ENCODE results near the gene PAX3. TPM values are rescaled to one million over a fixed set of nuclear protein-coding genes. Genes with fewer than 3 reads are reported as not detected.

Gene PAX3
- total RNA-seq, 4 donors from 2014 or later: not detected

GRCh38 chr2:222307143-222307756, 8.5 kb upstream of the PAX3 start:
- peaks cover 100% of the 10 kb centered on the region for H3K27me3 ChIP-seq
- H3K4me1 ChIP-seq: peaks cover 10 to 42% (median 34%) of the 10 kb centered on the region in 4 donors
- in situ Hi-C loops (cut with MboI; ENCODE audit: low pct_ligation_motif_present in 1 of 4, low pct_unique_long_range_greater_than_20kb in 1 of 4, low sequenced_read_pairs in 3 of 4): loop anchor here in 3 of 4 donors (25.0 kb wide), 1 partner anchor 255 kb away; no protein-coding TSS in a partner anchor
- intact Hi-C loops (cut with DNase I; ENCODE audit: low total_unique reads): no loop called here
- DNase-seq: peak; percentile 58
- H3K27ac ChIP-seq: no peak overlapping the region
- no peaks in the 10 kb centered on the region for H3K9me3 ChIP-seq
- peak overlapping the region in 1 of 4 donors; percentile 13 for H3K4me3 ChIP-seq
- no peaks in the 10 kb centered on the region for H3K36me3 ChIP-seq
- no peak for TF ChIP-seq EP300 (IDR thresholded peaks at IDR 0.05; ENCODE audit: low read depth)
- no peak for TF ChIP-seq POLR2A (IDR thresholded peaks at IDR 0.05)
- TF ChIP-seq POLR2AphosphoS5 (IDR thresholded peaks at IDR 0.05): no peak
- no peak for TF ChIP-seq CTCF (IDR thresholded peaks at IDR 0.05)
- WGBS, 2 donors (ENCODE audit: low coverage in 1 of 2): 2 to 8% methylated on average over 9 to 34 of the region's 34 CpGs

- Histone ChIP-seq H3K9me3 (no peaks in the 10 kb centered on the region), H3K4me3 (peak overlapping the region in 3 of 4 donors; percentile 29 to 66 (median 35)), H3K27me3 (peaks cover 100% of the 10 kb centered on the region), H3K36me3 (no peaks in the 10 kb centered on the region), H3K27ac (no peak overlapping the region), H3K4me1 (peaks cover 10 to 36% (median 33%) of the 10 kb centered on the region in 4 donors)
- no peak for TF ChIP-seq POLR2A (IDR thresholded peaks at IDR 0.05)
- TF ChIP-seq EP300 (IDR thresholded peaks at IDR 0.05; ENCODE audit: low read depth): no peak
- no peak for TF ChIP-seq CTCF (IDR thresholded peaks at IDR 0.05)
- TF ChIP-seq POLR2AphosphoS5 (IDR thresholded peaks at IDR 0.05): no peak
- 0 to 9% methylated on average over 1 to 27 of the region's 27 CpGs for WGBS, 2 donors (ENCODE audit: low coverage in 1 of 2)
- DNase-seq: no peak
- intact Hi-C loops (cut with DNase I; ENCODE audit: low total_unique reads): no loop called here
- in situ Hi-C loops (cut with MboI; ENCODE audit: low pct_ligation_motif_present in 1 of 4, low pct_unique_long_range_greater_than_20kb in 1 of 4, low sequenced_read_pairs in 3 of 4): loop anchor here in 3 of 4 donors (25.0 kb wide), 1 partner anchor 256 kb away; no protein-coding TSS in a partner anchor
Observed at GRCh38 chr2:222306393-222307142, 7.8 kb upstream of the PAX3 start.

- DNase-seq: no peak
- 0 to 2% methylated on average over 7 to 63 of the region's 66 CpGs for WGBS, 2 donors (ENCODE audit: low coverage in 1 of 2)
- Histone ChIP-seq H3K27ac (no peak overlapping the region), H3K27me3 (peaks cover 100% of the 10 kb centered on the region), H3K36me3 (no peaks in the 10 kb centered on the region), H3K9me3 (no peaks in the 10 kb centered on the region), H3K4me1 (peaks cover 10 to 44% (median 30%) of the 10 kb centered on the region in 4 donors), H3K4me3 (peak overlapping the region in 3 of 4 donors; percentile 29 to 66 (median 35))
- no peak for TF ChIP-seq POLR2A (IDR thresholded peaks at IDR 0.05)
- no peak for TF ChIP-seq CTCF (IDR thresholded peaks at IDR 0.05)
- TF ChIP-seq POLR2AphosphoS5 (IDR thresholded peaks at IDR 0.05): no peak
- no peak for TF ChIP-seq EP300 (IDR thresholded peaks at IDR 0.05; ENCODE audit: low read depth)
- intact Hi-C loops (cut with DNase I; ENCODE audit: low total_unique reads): no loop called here
- in situ Hi-C loops (cut with MboI; ENCODE audit: low pct_ligation_motif_present in 1 of 4, low pct_unique_long_range_greater_than_20kb in 1 of 4, low sequenced_read_pairs in 3 of 4): loop anchor here in 3 of 4 donors (25.0 kb wide), 1 partner anchor 257 kb away; no protein-coding TSS in a partner anchor
Observed at GRCh38 chr2:222305516-222306392, 7.0 kb upstream of the PAX3 start.
